ENCODE data around the gene PLXNA4. TPM values are rescaled to one million over a fixed set of nuclear protein-coding genes. Genes with fewer than 3 reads are reported as not detected.

The PLXNA4 gene
- polyA plus RNA-seq, 2 donors = 0.44 to 0.55 TPM

GRCh38 chr7:132436121-132436520 lies 140.1 kb downstream of the PLXNA4 start:
- Histone ChIP-seq H3K27ac (ENCODE audit: low read depth in 2 of 2, low read length in 1 of 2) (no peak overlapping the region), H3K27me3 (ENCODE audit: control insufficient read depth in 1 of 2, insufficient read depth in 2 of 2, low read length in 2 of 2) (no peaks in the 10 kb centered on the region), H3K9me3 (ENCODE audit: control insufficient read depth in 2 of 2, insufficient read depth in 1 of 2, low read depth in 1 of 2, low read length in 1 of 2) (no peaks in the 10 kb centered on the region), H3K36me3 (ENCODE audit: control insufficient read depth in 2 of 2, insufficient read depth in 2 of 2, low read length in 1 of 2) (no peaks in the 10 kb centered on the region), H3K4me1 (ENCODE audit: control insufficient read depth in 2 of 2, insufficient read depth in 2 of 2, low read length in 1 of 2) (peaks cover 2 to 3% of the 10 kb centered on the region in 2 donors), H3K4me3 (ENCODE audit: low read depth in 1 of 2, low read length in 2 of 2) (no peak overlapping the region)
- 68 to 72% methylated on average over 8 of the region's 8 CpGs for WGBS, 2 donors

DNA sequence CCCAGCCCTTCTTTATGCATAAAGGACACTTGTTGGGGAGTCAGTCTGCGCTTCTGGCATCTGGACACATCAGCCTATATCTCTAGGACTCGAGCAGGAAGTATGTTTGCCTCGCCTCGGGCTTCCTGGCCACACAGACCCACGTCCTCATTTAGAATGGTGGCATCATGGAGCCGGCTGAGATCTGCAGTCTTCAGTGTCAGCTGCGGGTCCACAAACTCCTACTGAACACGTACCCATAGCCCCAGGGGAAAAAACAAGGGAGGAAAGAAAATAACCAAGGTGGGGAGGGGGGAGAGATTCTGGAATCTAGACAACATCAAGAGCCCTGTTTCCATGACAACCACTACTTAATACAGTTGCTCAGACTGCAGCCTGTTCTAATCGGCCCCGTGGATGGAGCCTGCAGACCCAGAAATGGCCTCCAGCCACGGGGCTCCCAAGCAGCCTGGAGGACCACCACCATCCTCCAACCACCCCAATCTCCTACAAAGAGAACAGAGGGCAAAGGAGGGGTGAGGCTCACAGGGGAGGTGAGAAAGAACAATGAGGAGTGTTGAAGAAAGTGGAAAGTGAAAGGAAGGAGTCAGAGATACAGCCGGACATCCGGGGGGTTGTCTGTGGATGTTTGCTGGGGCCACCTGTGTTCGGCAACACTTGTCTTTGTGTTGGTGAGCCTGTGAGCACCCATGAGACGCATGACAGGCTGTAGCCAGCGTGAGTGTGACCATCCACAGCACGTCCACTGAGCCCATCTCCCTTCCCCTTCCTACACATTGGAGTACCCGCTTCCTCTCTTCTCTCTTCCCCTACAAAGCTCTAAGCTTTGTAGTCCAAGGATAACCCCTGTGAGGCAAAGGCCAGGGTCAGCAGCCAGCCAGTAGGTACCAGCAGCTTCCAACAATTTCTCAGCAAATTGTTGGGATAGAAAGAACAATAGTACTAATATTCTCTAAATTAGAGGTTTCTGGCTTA lies 141.0 kb downstream of the PLXNA4 start:
- Histone ChIP-seq H3K9me3 (ENCODE audit: control insufficient read depth in 2 of 2, insufficient read depth in 1 of 2, low read depth in 1 of 2, low read length in 1 of 2) (no peaks in the 10 kb centered on the region), H3K36me3 (ENCODE audit: control insufficient read depth in 2 of 2, insufficient read depth in 2 of 2, low read length in 1 of 2) (no peaks in the 10 kb centered on the region), H3K4me1 (ENCODE audit: control insufficient read depth in 2 of 2, insufficient read depth in 2 of 2, low read length in 1 of 2) (peaks cover 2 to 3% of the 10 kb centered on the region in 2 donors), H3K27me3 (ENCODE audit: control insufficient read depth in 1 of 2, insufficient read depth in 2 of 2, low read length in 2 of 2) (no peaks in the 10 kb centered on the region), H3K27ac (ENCODE audit: low read depth in 2 of 2, low read length in 1 of 2) (no peak overlapping the region), H3K4me3 (ENCODE audit: low read depth in 1 of 2, low read length in 2 of 2) (no peak overlapping the region)
- 63 to 66% methylated on average over 18 of the region's 18 CpGs for WGBS, 2 donors

GRCh38 chr7:132434041-132434440 lies 142.2 kb downstream of the PLXNA4 start:
- 95 to 96% methylated on average over 7 of the region's 7 CpGs for WGBS, 2 donors
- Histone ChIP-seq H3K36me3 (ENCODE audit: control insufficient read depth in 2 of 2, insufficient read depth in 2 of 2, low read length in 1 of 2) (no peaks in the 10 kb centered on the region), H3K27me3 (ENCODE audit: control insufficient read depth in 1 of 2, insufficient read depth in 2 of 2, low read length in 2 of 2) (no peaks in the 10 kb centered on the region), H3K9me3 (ENCODE audit: control insufficient read depth in 2 of 2, insufficient read depth in 1 of 2, low read depth in 1 of 2, low read length in 1 of 2) (no peaks in the 10 kb centered on the region), H3K27ac (ENCODE audit: low read depth in 2 of 2, low read length in 1 of 2) (no peak overlapping the region), H3K4me1 (ENCODE audit: control insufficient read depth in 2 of 2, insufficient read depth in 2 of 2, low read length in 1 of 2) (peaks cover 2 to 3% of the 10 kb centered on the region in 2 donors), H3K4me3 (ENCODE audit: low read depth in 1 of 2, low read length in 2 of 2) (no peak overlapping the region)

GRCh38 chr7:132433301-132433700 lies 143.0 kb downstream of the PLXNA4 start:
- no peak overlapping the region for H3K4me3 ChIP-seq (ENCODE audit: low read depth in 1 of 2, low read length in 2 of 2)
- H3K4me1 ChIP-seq (ENCODE audit: control insufficient read depth in 2 of 2, insufficient read depth in 2 of 2, low read length in 1 of 2) = peaks cover 2 to 3% of the 10 kb centered on the region in 2 donors
- no peaks in the 10 kb centered on the region for H3K9me3 ChIP-seq (ENCODE audit: control insufficient read depth in 2 of 2, insufficient read depth in 1 of 2, low read depth in 1 of 2, low read length in 1 of 2)
- no peaks in the 10 kb centered on the region for H3K27me3 ChIP-seq (ENCODE audit: control insufficient read depth in 1 of 2, insufficient read depth in 2 of 2, low read length in 2 of 2)
- no peak overlapping the region for H3K27ac ChIP-seq (ENCODE audit: low read depth in 2 of 2, low read length in 1 of 2)
- H3K36me3 ChIP-seq (ENCODE audit: control insufficient read depth in 2 of 2, insufficient read depth in 2 of 2, low read length in 1 of 2) = no peaks in the 10 kb centered on the region
- 76% methylated on average over 2 of the region's 2 CpGs for WGBS, 2 donors

DNA sequence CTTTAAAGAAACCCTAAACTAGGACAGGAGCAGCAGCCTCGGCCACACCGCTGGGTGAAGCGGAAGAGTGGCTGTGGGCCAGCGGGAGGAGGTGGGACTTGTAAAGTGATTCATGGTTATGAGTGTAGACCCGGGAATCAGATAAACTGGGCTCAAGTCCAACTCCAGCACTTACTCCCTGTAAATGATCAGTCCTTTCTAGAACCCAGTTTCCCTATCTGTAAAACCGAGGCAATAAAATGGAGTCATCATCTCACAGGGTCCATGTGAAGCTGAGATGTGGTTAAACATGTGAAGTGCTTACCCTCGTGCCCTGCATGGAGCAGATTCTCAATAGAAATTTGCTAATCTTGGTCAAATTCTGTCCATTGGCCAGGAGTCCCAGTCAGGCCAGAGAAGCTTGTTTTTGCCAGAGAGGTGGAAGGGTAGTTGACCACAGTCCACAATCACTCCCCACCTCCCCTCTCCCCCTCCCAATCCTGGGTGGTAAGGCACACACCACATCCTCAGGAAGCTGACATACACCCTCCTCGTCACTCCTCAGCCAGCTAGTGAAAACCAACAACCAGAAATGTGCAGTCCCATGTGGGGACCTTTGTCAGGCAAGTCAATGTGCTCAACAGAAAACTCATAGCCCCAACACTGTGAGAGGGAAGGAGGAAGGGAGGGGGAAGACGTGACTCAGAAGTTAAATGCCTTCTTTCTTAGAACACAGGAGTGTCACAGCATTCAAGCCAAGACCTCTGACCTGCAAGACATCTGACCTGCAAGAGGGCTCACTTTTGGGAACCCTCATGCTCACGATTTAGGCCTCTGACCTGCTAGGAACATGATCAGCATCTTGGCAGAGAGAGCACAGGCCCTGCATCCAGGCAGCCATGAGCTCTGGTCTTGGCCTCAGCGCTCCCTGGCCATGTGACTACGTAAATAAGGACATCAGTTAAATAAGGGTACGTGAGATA lies 145.1 kb downstream of the PLXNA4 start:
- Histone ChIP-seq H3K27ac (ENCODE audit: low read depth in 2 of 2, low read length in 1 of 2) (no peak overlapping the region), H3K9me3 (ENCODE audit: control insufficient read depth in 2 of 2, insufficient read depth in 1 of 2, low read depth in 1 of 2, low read length in 1 of 2) (no peaks in the 10 kb centered on the region), H3K4me3 (ENCODE audit: low read depth in 1 of 2, low read length in 2 of 2) (no peak overlapping the region), H3K36me3 (ENCODE audit: control insufficient read depth in 2 of 2, insufficient read depth in 2 of 2, low read length in 1 of 2) (no peaks in the 10 kb centered on the region), H3K27me3 (ENCODE audit: control insufficient read depth in 1 of 2, insufficient read depth in 2 of 2, low read length in 2 of 2) (no peaks in the 10 kb centered on the region), H3K4me1 (ENCODE audit: control insufficient read depth in 2 of 2, insufficient read depth in 2 of 2, low read length in 1 of 2) (peaks cover 0 to 3% of the 10 kb centered on the region in 2 donors)
- WGBS, 2 donors = 58 to 65% methylated on average over 13 of the region's 13 CpGs

- Histone ChIP-seq H3K4me1 (ENCODE audit: control insufficient read depth in 2 of 2, insufficient read depth in 2 of 2, low read length in 1 of 2) (peaks cover 0 to 3% of the 10 kb centered on the region in 2 donors), H3K27me3 (ENCODE audit: control insufficient read depth in 1 of 2, insufficient read depth in 2 of 2, low read length in 2 of 2) (no peaks in the 10 kb centered on the region), H3K9me3 (ENCODE audit: control insufficient read depth in 2 of 2, insufficient read depth in 1 of 2, low read depth in 1 of 2, low read length in 1 of 2) (no peaks in the 10 kb centered on the region), H3K27ac (ENCODE audit: low read depth in 2 of 2, low read length in 1 of 2) (no peak overlapping the region), H3K36me3 (ENCODE audit: control insufficient read depth in 2 of 2, insufficient read depth in 2 of 2, low read length in 1 of 2) (no peaks in the 10 kb centered on the region), H3K4me3 (ENCODE audit: low read depth in 1 of 2, low read length in 2 of 2) (no peak overlapping the region)
- 82 to 83% methylated on average over 4 of the region's 4 CpGs for WGBS, 2 donors
These were observed 146.0 kb downstream of the PLXNA4 start for GRCh38 chr7:132430041-132430855.

DNA sequence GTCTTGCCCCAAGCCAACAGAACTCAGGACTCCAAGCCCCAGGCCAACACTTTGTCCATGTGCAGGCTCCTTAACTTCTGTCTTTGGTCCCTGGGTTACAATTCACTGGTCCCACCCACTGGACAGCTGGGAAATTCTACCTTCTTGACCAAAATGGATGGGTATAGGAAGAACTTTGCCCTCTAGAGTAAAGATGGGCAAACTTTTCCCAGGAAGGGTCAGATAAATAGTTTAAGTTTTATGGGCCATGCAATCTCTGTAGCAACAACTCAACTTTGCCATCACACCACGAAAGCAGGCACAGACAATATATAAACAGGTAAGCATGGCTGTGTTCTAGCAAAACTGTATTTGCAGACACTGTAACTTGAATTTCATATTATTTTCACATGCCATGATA lies 147.1 kb downstream of the PLXNA4 start:
- Histone ChIP-seq H3K27ac (ENCODE audit: low read depth in 2 of 2, low read length in 1 of 2) (no peak overlapping the region), H3K9me3 (ENCODE audit: control insufficient read depth in 2 of 2, insufficient read depth in 1 of 2, low read depth in 1 of 2, low read length in 1 of 2) (no peaks in the 10 kb centered on the region), H3K4me3 (ENCODE audit: low read depth in 1 of 2, low read length in 2 of 2) (no peak overlapping the region), H3K4me1 (ENCODE audit: control insufficient read depth in 2 of 2, insufficient read depth in 2 of 2, low read length in 1 of 2) (peaks cover 0 to 3% of the 10 kb centered on the region in 2 donors), H3K27me3 (ENCODE audit: control insufficient read depth in 1 of 2, insufficient read depth in 2 of 2, low read length in 2 of 2) (no peaks in the 10 kb centered on the region), H3K36me3 (ENCODE audit: control insufficient read depth in 2 of 2, insufficient read depth in 2 of 2, low read length in 1 of 2) (no peaks in the 10 kb centered on the region)
- WGBS, 2 donors = 91 to 94% methylated on average over 1 of the region's 1 CpG

GRCh38 chr7:132428247-132428919 lies 147.9 kb downstream of the PLXNA4 start:
- no peak overlapping the region for H3K4me3 ChIP-seq (ENCODE audit: low read depth in 1 of 2, low read length in 2 of 2)
- no peaks in the 10 kb centered on the region for H3K27me3 ChIP-seq (ENCODE audit: control insufficient read depth in 1 of 2, insufficient read depth in 2 of 2, low read length in 2 of 2)
- H3K9me3 ChIP-seq (ENCODE audit: control insufficient read depth in 2 of 2, insufficient read depth in 1 of 2, low read depth in 1 of 2, low read length in 1 of 2) = no peaks in the 10 kb centered on the region
- WGBS, 2 donors = 57 to 61% methylated on average over 12 of the region's 12 CpGs
- H3K4me1 ChIP-seq (ENCODE audit: control insufficient read depth in 2 of 2, insufficient read depth in 2 of 2, low read length in 1 of 2) = peaks cover 0 to 6% of the 10 kb centered on the region in 2 donors
- no peak overlapping the region for H3K27ac ChIP-seq (ENCODE audit: low read depth in 2 of 2, low read length in 1 of 2)
- H3K36me3 ChIP-seq (ENCODE audit: control insufficient read depth in 2 of 2, insufficient read depth in 2 of 2, low read length in 1 of 2) = no peaks in the 10 kb centered on the region

Measured in esophagus (tissue), 2 donors.